Measurements from ENCODE around the gene ETV5.

- TF ChIP-seq POLR2A (IDR thresholded peaks at IDR 0.05) = no peak
- no peak for TF ChIP-seq CTCF (IDR thresholded peaks at IDR 0.05)
These were observed 54.0 kb downstream of the ETV5 start for GRCh38 chr3:186054792-186055352.

All from transverse colon (tissue), 3 donors.